ENCODE results near the gene ESYT3.
"Not testable (repeated sequence)": the region's sequence is repeated elsewhere in the genome, so short reads cannot be mapped to it uniquely, and the experiment has no call there.

Gene ESYT3

GRCh38 chr3:138400651-138401070 is 33.8 kb upstream of the ESYT3 start:
- Histone ChIP-seq H3K4me3 (ENCODE audit: low read length) (no peak overlapping the region), H3K9me3 (ENCODE audit: low read length) (peaks cover 3% of the 10 kb centered on the region), H3K4me1 (ENCODE audit: insufficient read depth, low read length) (no peaks in the 10 kb centered on the region), H3K36me3 (ENCODE audit: insufficient read depth, low read length) (peaks cover 27% of the 10 kb centered on the region), H3K27me3 (ENCODE audit: insufficient read depth, low read length) (no peaks in the 10 kb centered on the region), H2AFZ (ENCODE audit: low read depth, low read length) (no peak overlapping the region)

- H3K4me1 ChIP-seq (ENCODE audit: insufficient read depth, low read length): no peaks in the 10 kb centered on the region
- no peak overlapping the region for H3K4me3 ChIP-seq (ENCODE audit: low read length)
- H3K27me3 ChIP-seq (ENCODE audit: insufficient read depth, low read length): no peaks in the 10 kb centered on the region
- peaks cover 27% of the 10 kb centered on the region for H3K36me3 ChIP-seq (ENCODE audit: insufficient read depth, low read length)
- no peak overlapping the region for H2AFZ ChIP-seq (ENCODE audit: low read depth, low read length)
- H3K9me3 ChIP-seq (ENCODE audit: low read length): peaks cover 3% of the 10 kb centered on the region
Observed at GRCh38 chr3:138401834-138402233, 32.6 kb upstream of the ESYT3 start.

GRCh38 chr3:138404121-138404520 is 30.3 kb upstream of the ESYT3 start:
- peaks cover 27% of the 10 kb centered on the region for H3K36me3 ChIP-seq (ENCODE audit: insufficient read depth, low read length)

GRCh38 chr3:138405001-138405400 is 29.4 kb upstream of the ESYT3 start:
- H3K36me3 ChIP-seq (ENCODE audit: insufficient read depth, low read length): peaks cover 27% of the 10 kb centered on the region

More at GRCh38 chr3:138404121-138404520, 30.3 kb upstream of the ESYT3 start:
- no peaks in the 10 kb centered on the region for H3K27me3 ChIP-seq (ENCODE audit: insufficient read depth, low read length)
- H3K9me3 ChIP-seq (ENCODE audit: low read length): peaks cover 3% of the 10 kb centered on the region
- no peak overlapping the region for H3K4me3 ChIP-seq (ENCODE audit: low read length)
- H2AFZ ChIP-seq (ENCODE audit: low read depth, low read length): no peak overlapping the region
- no peaks in the 10 kb centered on the region for H3K4me1 ChIP-seq (ENCODE audit: insufficient read depth, low read length)

GRCh38 chr3:138405486-138405885 is 28.9 kb upstream of the ESYT3 start:
- Histone ChIP-seq H3K27me3 (ENCODE audit: insufficient read depth, low read length) (no peaks in the 10 kb centered on the region), H3K9me3 (ENCODE audit: low read length) (peaks cover 3% of the 10 kb centered on the region), H3K4me1 (ENCODE audit: insufficient read depth, low read length) (no peaks in the 10 kb centered on the region), H3K4me3 (ENCODE audit: low read length) (no peak overlapping the region), H2AFZ (ENCODE audit: low read depth, low read length) (no peak overlapping the region), H3K36me3 (ENCODE audit: insufficient read depth, low read length) (peaks cover 25% of the 10 kb centered on the region)

More at GRCh38 chr3:138405001-138405400, 29.4 kb upstream of the ESYT3 start:
- peaks cover 3% of the 10 kb centered on the region for H3K9me3 ChIP-seq (ENCODE audit: low read length)
- H3K4me3 ChIP-seq (ENCODE audit: low read length): no peak overlapping the region
- no peaks in the 10 kb centered on the region for H3K27me3 ChIP-seq (ENCODE audit: insufficient read depth, low read length)
- H3K4me1 ChIP-seq (ENCODE audit: insufficient read depth, low read length): no peaks in the 10 kb centered on the region
- no peak overlapping the region for H2AFZ ChIP-seq (ENCODE audit: low read depth, low read length)

GRCh38 chr3:138406606-138407005 is 27.8 kb upstream of the ESYT3 start:
- Histone ChIP-seq H3K4me3 (ENCODE audit: low read length) (no peak overlapping the region), H2AFZ (ENCODE audit: low read depth, low read length) (no peak overlapping the region)

GRCh38 chr3:138407236-138407907 is 27.0 kb upstream of the ESYT3 start:
- Histone ChIP-seq H3K27me3 (ENCODE audit: insufficient read depth, low read length) (no peaks in the 10 kb centered on the region), H3K36me3 (ENCODE audit: insufficient read depth, low read length) (peaks cover 20% of the 10 kb centered on the region), H3K4me1 (ENCODE audit: insufficient read depth, low read length) (no peaks in the 10 kb centered on the region), H3K9me3 (ENCODE audit: low read length) (peaks cover 3% of the 10 kb centered on the region), H3K4me3 (ENCODE audit: low read length) (no peak overlapping the region), H2AFZ (ENCODE audit: low read depth, low read length) (no peak overlapping the region)

More at GRCh38 chr3:138406606-138407005, 27.8 kb upstream of the ESYT3 start:
- Histone ChIP-seq H3K36me3 (ENCODE audit: insufficient read depth, low read length) (peaks cover 20% of the 10 kb centered on the region), H3K27me3 (ENCODE audit: insufficient read depth, low read length) (no peaks in the 10 kb centered on the region), H3K9me3 (ENCODE audit: low read length) (peaks cover 3% of the 10 kb centered on the region), H3K4me1 (ENCODE audit: insufficient read depth, low read length) (no peaks in the 10 kb centered on the region)

GRCh38 chr3:138408751-138409570 is 25.5 kb upstream of the ESYT3 start:
- H3K4me3 ChIP-seq (ENCODE audit: low read length): no peak overlapping the region
- H2AFZ ChIP-seq (ENCODE audit: low read depth, low read length): no peak overlapping the region
- H3K9me3 ChIP-seq (ENCODE audit: low read length): peaks cover 3% of the 10 kb centered on the region
- no peaks in the 10 kb centered on the region for H3K27me3 ChIP-seq (ENCODE audit: insufficient read depth, low read length)
- peaks cover 8% of the 10 kb centered on the region for H3K36me3 ChIP-seq (ENCODE audit: insufficient read depth, low read length)
- H3K4me1 ChIP-seq (ENCODE audit: insufficient read depth, low read length): no peaks in the 10 kb centered on the region

- Histone ChIP-seq H3K36me3 (ENCODE audit: insufficient read depth, low read length) (no peaks in the 10 kb centered on the region), H3K27me3 (ENCODE audit: insufficient read depth, low read length) (no peaks in the 10 kb centered on the region), H3K4me3 (ENCODE audit: low read length) (no peak overlapping the region), H2AFZ (ENCODE audit: low read depth, low read length) (no peak overlapping the region), H3K4me1 (ENCODE audit: insufficient read depth, low read length) (no peaks in the 10 kb centered on the region), H3K9me3 (ENCODE audit: low read length) (no peaks in the 10 kb centered on the region)
Observed at GRCh38 chr3:138412821-138413551, 21.4 kb upstream of the ESYT3 start.

- H3K27me3 ChIP-seq (ENCODE audit: insufficient read depth, low read length); H3K36me3 ChIP-seq (ENCODE audit: insufficient read depth, low read length); H3K4me1 ChIP-seq (ENCODE audit: insufficient read depth, low read length); H3K4me3 ChIP-seq (ENCODE audit: low read length); H3K9me3 ChIP-seq (ENCODE audit: low read length); H2AFZ ChIP-seq (ENCODE audit: low read depth, low read length): not testable (repeated sequence)
Observed at GRCh38 chr3:138416236-138416635, 18.2 kb upstream of the ESYT3 start.

GRCh38 chr3:138417559-138417982 is 16.8 kb upstream of the ESYT3 start:
- no peak overlapping the region for H2AFZ ChIP-seq (ENCODE audit: low read depth, low read length)

GRCh38 chr3:138418601-138419206 is 15.7 kb upstream of the ESYT3 start:
- Histone ChIP-seq H3K4me3 (ENCODE audit: low read length) (no peak overlapping the region), H3K9me3 (ENCODE audit: low read length) (no peaks in the 10 kb centered on the region), H3K27me3 (ENCODE audit: insufficient read depth, low read length) (no peaks in the 10 kb centered on the region), H3K4me1 (ENCODE audit: insufficient read depth, low read length) (no peaks in the 10 kb centered on the region), H2AFZ (ENCODE audit: low read depth, low read length) (no peak overlapping the region), H3K36me3 (ENCODE audit: insufficient read depth, low read length) (no peaks in the 10 kb centered on the region)

More at GRCh38 chr3:138417559-138417982, 16.8 kb upstream of the ESYT3 start:
- Histone ChIP-seq H3K9me3 (ENCODE audit: low read length) (no peaks in the 10 kb centered on the region), H3K27me3 (ENCODE audit: insufficient read depth, low read length) (no peaks in the 10 kb centered on the region), H3K4me1 (ENCODE audit: insufficient read depth, low read length) (no peaks in the 10 kb centered on the region), H3K36me3 (ENCODE audit: insufficient read depth, low read length) (no peaks in the 10 kb centered on the region), H3K4me3 (ENCODE audit: low read length) (no peak overlapping the region)

Measured in neuron (in vitro differentiated cells).